GM18511 (cell line): ENCODE results near the gene DNAH1.
"Not testable (repeated sequence)": the region's sequence is repeated elsewhere in the genome, so short reads cannot be mapped to it uniquely, and the experiment has no call there.

ENCODE experiments used
- ATAC-seq: cut with Tn5 transposase; IDR thresholded peaks from one replicate; pipeline ENCODE4 v1.9.1; 2021; ENCODE audit warnings: mild to moderate bottlenecking, moderate library complexity; ENCODE audit not compliant: unreplicated experiment

DNAH1 gene

DNA sequence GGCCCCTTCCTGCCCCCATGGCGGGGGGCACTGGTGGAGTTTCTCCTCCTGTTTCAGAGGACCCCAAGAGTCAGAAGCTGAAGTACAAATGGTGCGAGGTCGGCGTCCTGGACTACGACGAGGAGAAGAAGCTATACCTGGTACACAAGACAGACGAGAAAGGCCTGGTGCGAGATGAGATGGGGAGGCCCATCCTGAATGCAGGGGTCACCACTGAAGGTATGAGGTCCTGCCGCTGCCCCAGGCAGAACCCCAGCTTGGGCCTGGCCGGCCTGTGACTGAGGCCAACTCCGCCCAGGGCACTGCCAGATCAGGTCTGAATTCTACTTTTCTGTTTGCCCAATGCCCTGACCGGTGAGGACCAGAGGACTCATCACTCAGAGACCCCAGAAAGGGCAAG lies 15.0 kb downstream of the DNAH1 start:
- ATAC-seq: no peak

DNA sequence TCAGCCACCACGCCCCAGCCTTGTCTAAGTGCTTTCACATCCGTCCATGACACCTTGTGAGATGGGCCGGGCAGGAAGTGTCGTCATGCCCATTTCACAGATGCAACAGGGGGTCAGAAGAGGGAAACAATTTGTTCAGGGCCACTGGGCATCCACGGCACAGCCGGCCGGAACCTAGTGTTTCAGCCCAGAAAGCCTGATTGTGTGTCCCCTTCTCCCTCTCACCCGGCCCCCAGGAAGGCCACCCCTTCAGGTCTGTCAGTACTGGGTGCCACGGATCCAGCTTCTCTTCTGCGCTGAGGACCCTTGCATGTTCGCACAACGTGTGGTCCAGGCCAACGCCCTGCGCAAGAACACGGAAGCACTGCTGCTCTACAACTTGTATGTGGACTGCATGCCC lies 15.8 kb downstream of the DNAH1 start:
- ATAC-seq: no peak

DNA sequence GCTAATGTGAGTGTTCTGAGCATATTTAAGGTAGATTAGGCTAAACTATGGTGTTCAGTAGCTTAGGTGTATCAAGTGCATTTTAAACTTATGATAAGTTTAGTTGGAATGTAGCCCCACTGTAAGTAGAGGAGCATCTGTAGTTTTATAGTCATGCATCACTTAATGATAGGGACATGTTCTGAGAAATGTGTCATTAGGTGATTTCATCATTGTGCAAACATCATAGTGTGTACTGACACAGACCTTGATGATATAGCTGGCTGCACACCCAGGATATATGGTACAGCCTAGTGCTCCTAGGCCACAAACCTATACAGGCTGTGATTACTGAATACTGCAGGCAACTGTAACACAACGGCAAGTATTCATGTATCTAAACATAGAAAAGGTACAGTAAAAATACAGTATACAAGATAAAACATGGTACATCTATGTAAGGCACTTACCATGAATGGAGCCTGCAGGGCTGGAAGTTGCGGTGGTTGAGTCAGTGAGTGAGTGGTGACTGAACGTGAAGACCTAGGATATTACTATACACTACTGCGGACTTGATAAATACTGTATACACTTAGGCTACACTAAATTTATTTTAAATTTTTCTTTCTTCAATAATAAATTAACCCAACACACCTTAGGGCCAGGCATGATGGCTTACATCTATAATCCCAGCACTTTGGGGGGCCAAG lies 17.9 kb downstream of the DNAH1 start:
- ATAC-seq: no peak

DNA sequence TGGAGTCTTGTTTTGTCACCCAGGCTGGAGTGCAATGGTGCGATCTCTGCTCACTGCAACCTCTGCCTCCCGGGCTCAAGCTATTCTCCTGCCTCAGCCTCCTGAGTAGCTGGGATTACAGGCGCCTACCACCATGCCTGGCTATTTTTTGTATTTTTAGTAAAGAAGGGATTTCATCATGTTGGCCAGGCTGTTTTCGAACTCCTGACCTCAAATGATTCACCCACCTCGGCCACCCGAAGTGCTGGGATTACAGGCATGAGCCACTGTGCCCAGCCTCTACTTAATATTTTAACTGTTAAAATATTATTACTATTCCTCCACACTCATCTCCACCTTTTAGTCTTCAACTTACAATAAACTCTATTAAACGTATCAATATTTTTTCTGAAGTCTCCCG lies 22.0 kb downstream of the DNAH1 start:
- not testable (repeated sequence) for ATAC-seq

DNA sequence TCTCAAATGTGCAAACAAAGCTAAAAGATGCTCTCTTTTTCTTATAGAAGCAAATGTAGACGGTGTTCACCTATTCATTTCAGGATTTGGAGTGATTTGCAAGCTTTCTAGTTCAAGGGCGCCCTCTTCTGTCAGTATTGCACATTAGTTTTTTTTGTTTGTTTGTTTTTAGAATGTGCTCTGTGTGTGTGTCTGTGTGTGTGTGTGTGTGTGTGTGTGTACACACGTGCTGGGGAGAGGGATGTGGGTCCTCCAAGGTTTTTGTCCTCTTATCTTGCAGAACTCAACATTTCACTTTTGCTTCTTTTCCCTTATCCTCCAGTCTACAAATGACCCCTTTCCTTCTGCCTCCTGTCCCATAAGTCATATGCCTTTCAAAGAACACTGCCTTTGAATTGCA lies 23.5 kb downstream of the DNAH1 start:
- ATAC-seq: no peak

DNA sequence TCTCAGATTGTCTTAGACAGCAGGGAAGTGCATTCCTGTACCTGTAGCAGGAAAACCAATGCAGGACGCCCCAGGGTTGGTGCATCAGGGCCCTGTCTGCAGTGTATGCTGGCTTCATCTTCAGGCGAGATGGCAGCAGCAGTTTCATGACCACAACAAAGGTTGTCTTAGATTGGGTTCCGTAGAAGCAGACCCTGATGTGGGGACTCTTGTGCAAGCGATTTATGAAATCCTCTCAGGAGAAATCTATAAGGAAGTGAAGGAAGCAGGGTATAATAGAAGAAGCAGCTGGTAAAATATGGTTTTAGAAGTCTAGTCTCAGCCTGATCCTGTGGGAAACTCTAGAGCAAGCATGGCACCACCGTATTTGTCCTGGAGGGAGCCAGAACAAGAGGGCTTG lies 25.0 kb downstream of the DNAH1 start:
- no peak for ATAC-seq

DNA sequence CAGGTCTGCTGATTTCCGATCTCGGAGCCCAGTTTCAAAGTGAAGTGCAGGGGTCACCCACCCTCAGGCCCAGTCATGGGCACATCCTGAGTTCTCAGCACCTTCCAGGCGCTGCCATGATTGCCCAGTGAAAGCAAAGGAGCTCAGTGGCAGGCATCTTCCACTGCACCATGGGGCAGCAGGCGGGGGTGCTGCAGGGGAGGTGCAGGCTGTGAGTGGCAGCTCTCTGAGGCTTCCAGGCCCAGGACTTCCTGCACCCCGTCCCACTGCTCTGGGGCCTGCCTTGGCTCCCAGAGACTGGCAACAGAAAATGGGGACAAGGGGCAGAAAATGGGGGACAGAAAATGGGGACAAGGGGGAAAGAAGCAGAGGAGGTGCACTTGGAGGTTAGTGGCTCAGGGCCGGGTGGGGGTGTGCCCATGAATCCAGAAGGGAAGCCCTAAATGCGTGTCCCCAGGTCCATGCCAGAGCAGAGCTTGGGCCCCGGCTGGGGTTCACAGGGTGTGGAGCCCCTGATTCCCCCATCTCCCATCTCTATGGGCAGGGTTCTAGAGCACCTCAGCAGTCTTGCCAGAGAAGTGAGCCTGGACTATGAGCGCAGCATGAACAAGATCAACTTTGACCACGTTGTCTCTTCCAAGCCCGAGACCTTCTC lies 28.0 kb downstream of the DNAH1 start:
- ATAC-seq: no peak

DNA sequence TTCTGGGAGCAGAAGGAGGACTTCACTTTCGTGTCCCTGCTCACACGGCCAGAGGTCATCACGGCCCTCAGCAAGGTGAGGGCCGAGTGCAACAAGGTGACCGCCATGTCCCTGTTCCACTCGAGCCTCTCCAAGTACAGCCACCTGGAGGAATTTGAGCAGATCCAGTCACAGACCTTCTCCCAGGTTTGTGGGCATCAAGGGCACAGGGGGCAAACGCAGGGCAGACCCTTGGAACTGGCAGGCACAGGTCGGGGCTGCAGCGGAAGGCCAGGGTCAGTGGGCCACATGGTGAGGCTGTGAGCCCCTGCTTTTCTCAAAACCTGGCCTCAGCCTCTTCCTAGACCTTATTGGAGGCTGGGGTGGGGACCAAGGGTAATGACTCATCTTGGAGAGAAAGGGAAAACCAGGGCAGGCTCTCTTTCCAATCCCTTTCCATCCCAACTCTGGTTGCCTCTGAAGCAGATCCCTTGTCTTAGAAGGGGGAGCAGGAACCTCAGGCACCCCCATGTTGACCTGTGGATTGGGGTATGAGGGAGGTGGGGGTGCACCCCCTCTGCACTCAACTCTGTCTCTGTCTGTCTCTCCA lies 29.5 kb downstream of the DNAH1 start:
- ATAC-seq: no peak

DNA sequence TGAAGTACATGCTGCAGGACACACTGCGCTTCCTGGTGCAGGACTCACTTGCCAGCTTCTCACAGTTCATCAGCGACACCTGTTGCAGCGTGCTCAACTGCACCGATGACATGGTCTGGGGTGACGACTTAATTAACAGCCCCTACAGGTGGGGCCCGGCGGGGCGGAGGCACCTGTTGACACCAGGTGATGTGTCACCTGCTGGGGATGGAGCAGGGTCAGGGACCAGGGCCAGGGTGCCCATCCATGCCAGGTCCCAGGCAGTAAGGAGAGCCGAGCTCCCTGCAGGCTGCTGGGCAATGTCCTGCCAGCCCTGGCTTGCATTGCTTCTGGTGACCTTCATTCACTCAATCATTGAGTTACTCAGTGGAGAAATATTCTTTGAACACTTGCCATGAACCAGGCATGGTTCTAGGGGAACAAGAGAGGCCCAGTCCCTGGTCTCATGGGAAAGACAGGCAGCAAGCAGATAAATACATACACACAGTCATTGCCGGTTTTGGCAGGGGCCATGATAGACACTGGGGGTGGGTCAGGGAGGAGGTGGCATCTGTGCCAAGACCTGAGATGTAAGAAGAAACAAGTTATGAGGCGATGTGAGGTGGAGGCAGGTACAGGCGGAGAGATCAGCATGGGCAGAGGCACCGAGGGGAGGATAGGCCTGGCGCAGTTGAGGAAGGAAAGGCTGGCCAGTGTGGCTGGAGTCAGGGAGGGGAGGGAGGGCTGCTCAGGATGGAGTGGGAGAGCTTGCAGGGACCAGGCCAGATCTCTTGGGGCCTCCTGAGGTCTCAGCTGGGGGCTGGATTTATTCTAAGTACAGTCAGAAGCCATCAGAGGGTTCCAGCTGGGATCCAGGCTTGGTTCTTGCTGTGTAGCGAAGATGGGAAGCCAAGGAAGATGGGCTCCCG lies 30.8 kb downstream of the DNAH1 start:
- ATAC-seq: no peak

DNA sequence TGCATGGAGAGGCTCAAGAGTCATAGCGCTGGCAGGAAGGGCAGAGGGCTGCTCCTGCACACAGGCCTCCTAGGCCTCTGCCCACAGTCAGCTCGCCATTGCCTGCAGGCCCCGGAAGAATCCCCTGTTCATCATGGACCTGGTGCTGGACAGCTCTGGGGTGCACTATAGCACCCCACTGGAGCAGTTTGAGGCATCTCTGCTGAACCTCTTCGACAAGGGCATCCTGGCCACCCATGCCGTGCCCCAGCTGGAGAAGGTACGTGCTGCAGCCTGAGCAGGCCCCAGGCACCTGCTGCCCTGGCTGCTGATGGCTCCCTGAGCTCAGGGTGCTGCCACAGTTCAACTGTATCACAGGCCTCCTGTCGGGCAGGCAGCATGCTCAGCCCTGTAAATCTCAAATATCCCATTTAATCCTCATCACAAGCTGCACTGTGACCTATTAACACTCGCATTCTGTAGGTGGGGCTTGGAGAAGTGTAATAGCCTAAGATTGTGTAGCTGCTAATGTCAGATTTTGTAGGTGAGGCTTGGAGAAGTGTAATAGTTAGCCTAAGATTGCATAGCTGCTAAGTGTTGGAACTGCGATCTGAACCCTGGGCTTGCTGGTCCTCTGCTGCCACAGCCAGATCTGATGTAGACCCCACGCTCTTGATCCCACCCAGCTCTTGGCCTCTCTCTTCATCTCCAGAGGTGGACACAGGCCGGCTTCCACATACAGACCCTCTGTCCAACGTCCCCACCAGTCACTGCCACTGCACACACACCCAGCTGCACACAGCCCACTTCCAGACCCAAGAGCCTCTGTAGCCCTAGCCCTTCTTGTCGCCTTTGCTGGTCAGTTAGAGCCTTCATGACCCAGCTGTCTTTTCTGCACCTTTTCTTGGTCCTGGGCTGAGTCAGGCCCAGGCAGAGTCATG lies 31.9 kb downstream of the DNAH1 start:
- no peak for ATAC-seq

DNA sequence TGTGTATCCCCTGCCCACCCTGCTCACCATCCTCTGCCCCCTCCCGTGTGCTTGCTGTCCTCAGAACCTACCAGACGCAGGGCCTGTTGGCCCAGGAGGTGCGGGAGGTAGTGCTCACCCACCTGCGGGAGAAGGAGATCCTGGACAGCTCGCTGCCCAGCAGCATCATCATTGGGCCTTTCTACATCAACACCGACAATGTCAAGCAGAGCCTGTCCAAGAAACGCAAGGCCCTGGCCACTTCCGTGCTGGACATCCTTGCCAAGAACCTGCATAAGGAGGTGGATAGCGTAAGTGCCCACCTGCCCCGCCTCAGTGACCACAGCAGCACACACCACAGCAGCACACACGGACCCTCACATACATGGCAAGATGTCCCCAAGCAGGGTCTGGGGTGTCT lies 33.0 kb downstream of the DNAH1 start:
- no peak for ATAC-seq

DNA sequence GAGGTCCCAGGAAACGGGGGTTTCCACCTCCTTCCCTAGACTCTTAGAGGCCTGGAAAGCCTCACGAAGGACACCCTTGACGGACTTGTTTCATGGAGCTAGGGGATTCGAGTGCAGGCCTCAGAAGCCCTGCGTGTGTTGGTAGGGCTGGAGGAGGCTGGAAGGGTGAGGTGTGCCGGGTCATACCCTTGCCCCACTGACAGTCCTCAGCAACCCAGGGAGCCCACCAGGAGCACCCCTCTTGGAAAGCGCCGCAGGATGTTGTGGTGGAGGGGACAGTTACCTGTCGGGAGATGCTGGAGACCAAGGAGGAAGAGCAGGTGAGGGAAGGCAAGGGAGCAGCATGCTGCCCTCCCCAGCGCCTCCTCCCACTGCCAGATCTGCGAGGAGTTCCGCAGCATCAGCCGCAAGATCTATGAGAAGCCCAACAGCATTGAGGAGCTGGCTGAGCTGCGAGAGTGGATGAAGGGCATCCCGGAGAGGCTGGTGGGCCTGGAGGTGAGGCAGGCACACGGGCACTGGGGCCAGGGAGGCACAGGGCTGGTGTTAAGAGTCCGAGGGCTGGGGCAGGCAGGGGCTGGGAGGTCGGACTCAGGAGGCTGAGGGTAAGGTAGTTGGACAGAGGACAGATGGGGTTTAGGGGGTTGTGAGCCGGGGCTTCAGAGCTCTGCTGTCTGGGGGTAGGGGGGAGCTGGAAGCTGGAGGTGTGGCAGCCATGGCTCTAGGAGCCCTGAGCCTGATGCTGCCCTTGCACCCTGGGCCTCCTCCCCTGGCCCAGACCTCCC lies 33.7 kb downstream of the DNAH1 start:
- ATAC-seq: no peak

DNA sequence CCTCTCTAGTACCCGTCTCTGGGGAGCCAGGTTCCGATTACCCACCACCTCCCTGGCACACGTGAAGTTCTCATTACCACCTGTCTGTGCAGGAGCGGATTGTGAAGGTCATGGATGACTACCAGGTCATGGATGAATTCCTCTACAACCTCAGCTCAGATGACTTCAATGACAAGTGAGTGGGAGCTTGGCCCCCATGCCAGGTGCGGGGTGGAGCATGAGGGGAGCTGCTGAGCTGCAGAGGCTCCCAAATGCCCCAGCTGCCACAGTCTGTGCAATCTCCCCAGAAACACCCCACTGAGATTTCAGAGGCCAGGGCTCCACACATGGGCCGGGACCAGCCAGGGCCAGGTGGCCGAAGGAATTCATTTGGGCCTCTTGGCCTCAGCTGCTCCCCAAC lies 34.3 kb downstream of the DNAH1 start:
- no peak for ATAC-seq

DNA sequence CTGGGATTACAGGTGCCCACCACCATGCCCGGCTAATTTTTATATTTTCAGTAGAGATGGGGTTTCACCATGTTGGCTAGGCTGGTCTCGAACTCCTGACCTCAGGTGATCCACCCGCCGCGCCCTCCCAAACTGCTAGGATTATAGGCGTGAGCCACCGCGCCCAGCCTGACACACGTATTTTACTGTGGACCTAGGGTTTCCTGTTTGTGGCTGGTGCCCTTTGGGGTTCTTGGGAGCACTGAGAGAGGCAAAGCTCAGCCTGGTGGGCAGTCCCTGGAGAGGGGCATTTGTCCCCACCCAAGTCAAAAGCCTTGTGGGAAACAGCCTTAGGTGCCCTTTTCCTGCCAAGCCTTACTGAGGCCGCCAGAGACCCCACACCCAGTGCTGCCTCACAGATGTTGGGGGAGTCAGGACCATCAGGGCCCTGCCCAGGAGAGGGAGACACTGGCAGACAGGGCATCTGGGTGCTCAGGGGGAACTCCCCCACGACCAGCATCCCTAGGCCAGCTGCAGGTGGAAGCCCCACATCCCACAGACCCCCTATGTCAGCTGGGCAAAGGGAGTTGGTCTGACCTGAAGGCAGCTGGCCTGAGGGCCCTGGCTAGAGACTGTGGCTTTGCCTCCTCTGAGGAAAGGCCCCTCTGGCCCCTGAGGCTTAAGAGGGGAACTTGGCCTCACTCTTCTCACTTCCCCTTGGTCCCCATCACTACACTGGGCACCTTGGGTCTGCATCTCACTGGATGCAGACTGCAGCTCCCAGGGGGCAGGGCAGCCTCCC lies 35.1 kb downstream of the DNAH1 start:
- no peak for ATAC-seq

DNA sequence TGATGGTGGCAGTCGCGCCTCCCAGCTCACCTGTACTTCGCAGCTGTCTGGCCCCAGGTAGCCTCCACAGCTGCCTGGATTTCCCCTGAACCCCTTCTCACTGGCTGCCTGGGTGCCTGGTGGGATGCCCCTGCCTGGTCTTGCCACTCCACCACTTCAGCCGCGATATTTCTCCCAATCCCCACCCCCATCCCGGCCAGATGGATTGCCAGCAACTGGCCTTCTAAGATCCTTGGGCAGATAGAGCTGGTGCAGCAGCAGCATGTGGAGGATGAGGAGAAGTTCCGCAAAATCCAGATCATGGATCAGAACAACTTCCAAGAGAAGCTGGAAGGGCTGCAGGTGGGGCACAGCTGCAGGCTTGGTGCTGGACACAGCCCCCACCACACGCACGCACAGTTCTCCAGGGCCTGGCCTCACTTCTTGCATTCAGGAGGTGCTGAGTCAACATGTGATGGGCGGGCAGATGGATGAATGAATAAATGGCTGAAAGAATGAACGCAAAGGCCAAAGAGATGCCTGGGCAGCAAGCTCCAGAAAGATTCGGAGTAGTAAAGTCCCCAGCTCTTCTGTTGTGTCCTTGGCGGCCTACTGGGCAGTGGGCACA lies 35.7 kb downstream of the DNAH1 start:
- ATAC-seq: no peak

DNA sequence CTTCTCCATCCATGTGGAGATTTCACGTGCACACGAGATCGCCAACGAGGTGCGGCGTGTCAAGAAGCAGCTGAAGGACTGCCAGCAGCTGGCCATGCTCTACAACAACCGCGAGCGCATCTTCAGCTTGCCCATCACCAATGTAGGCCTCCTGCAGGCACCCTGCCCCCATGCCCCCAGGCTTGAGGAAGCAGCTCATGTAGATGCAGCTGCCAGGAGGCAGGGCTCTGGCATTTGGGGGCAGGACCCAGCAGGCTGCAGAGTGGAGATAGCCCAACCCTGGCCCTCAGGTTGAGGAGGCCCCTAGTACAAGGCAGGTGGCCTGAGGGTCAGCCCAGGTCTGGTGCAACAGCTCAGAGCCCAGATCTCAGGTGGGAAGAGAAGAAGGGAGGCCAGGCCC lies 36.4 kb downstream of the DNAH1 start:
- ATAC-seq: no peak

DNA sequence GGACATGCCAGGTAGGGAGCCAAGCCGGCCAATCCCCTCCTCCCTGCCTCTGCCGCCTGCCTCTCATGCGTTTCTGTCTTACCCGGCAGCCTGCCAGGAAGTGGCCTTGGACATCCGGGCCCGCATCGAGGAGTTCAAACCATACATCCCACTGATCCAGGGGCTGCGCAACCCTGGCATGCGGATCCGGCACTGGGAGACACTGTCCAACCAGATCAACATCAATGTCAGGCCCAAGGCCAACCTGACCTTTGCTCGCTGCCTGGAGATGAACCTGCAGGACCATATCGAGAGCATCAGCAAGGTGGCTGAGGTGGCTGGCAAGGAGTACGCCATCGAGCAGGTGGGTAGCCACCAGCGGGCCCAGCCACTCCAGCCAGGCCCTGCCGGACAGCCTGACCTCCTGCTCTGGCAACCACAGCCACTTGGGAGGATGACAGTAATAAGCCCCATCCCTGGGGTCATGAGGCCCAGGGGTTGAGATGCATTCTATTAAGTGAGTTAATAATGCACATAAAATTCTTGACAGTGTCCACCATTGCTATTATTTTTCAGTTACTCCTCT lies 37.3 kb downstream of the DNAH1 start:
- no peak for ATAC-seq

DNA sequence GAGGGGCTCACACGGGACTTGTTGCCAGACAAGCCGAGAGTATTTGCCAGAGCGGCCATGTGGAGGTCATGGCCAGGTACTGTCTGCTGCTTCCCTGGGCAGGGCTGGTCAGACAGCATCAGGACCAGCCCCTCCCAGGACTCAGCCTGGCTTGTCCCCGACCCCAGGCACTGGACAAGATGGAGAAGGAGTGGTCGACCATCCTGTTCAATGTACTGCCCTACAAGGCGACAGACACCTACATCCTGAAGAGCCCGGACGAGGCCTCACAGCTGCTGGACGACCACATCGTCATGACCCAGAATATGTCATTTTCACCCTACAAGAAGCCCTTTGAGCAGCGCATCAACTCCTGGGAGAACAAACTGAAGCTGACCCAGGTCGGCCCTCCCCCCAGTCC lies 38.6 kb downstream of the DNAH1 start:
- no peak for ATAC-seq
